ENCODE data around the gene SPEG. TPM values are rescaled to one million over a fixed set of nuclear protein-coding genes. Genes with fewer than 3 reads are reported as not detected.
A peak's percentile ranks its signal among the peaks of the same experiment; 100 is the strongest.

The SPEG gene
- total and polyA plus RNA-seq, 2 of the 8 experiments (the other 6 are each of a cell fraction or from before 2014, with no cell fraction given): 19.9 to 32.0 TPM

GRCh38 chr2:219543596-219544358 is 109.1 kb downstream of the SPEG start, which contains the start of the genes CHPF and TMEM198 (continued):
- 0 out of 2 replicates have a peak, but pooled peaks have one; percentile 17 for TF ChIP-seq USF2 (IDR thresholded peaks at IDR 0.05; ENCODE audit: low read length)
- TF ChIP-seq TCF12 (IDR thresholded peaks at IDR 0.05; ENCODE audit: low read depth, low read length): 0 out of 2 replicates have a peak, but pooled peaks have one; percentile 23
- TF ChIP-seq HDAC6 (IDR thresholded peaks at IDR 0.05; ENCODE audit: low read depth, low read length): no peak
- no peak for TF ChIP-seq YY1 (IDR thresholded peaks at IDR 0.05; ENCODE audit: low read depth, low read length)
- TF ChIP-seq SP4 (IDR thresholded peaks at IDR 0.05; ENCODE audit: low read length): peak; percentile 86; the same call in 1 of the 2 replicates
- no peak for TF ChIP-seq SUZ12 (IDR thresholded peaks at IDR 0.05; ENCODE audit: low read length)
- no peak for TF ChIP-seq SIRT6 (IDR thresholded peaks at IDR 0.05; ENCODE audit: low read length)
- TF ChIP-seq ASH2L (IDR thresholded peaks at IDR 0.05; ENCODE audit: low read length): no peak
- TF ChIP-seq BACH1 (IDR thresholded peaks at IDR 0.05; ENCODE audit: low read length): no peak
- no peak for TF ChIP-seq ZNF274 (IDR thresholded peaks at IDR 0.05; ENCODE audit: borderline replicate concordance, extremely low read depth, low read length)
- no peak for TF ChIP-seq KDM5A (IDR thresholded peaks at IDR 0.05; ENCODE audit: low read length)
- peak; percentile 83 for TF ChIP-seq CTBP2 (IDR thresholded peaks at IDR 0.05; ENCODE audit: borderline replicate concordance, insufficient read depth, insufficient read length, low read length)
- TF ChIP-seq KDM4A (IDR thresholded peaks at IDR 0.05; ENCODE audit: low read depth, low read length, severe bottlenecking): peak; percentile 50
- no peak for TF ChIP-seq CBX5 (IDR thresholded peaks at IDR 0.05; ENCODE audit: low read depth, low read length)
- no peak for TF ChIP-seq TEAD4 (IDR thresholded peaks at IDR 0.05; ENCODE audit: low read depth, low read length)
- peak; percentile 84; the same call in 1 of the 2 replicates for TF ChIP-seq ATF2 (IDR thresholded peaks at IDR 0.05; ENCODE audit: low read length)
- TF ChIP-seq FOSL1 (IDR thresholded peaks at IDR 0.05; ENCODE audit: insufficient read depth, low read depth, low read length): no peak
- no peak for TF ChIP-seq RNF2 (IDR thresholded peaks at IDR 0.05; ENCODE audit: borderline replicate concordance, low read depth, low read length, missing control alignments, poor library complexity, severe bottlenecking)
- TF ChIP-seq NRF1 (IDR thresholded peaks at IDR 0.05; ENCODE audit: low read depth, low read length): peak; percentile 36
- no peak for TF ChIP-seq EZH2 (IDR thresholded peaks at IDR 0.05; ENCODE audit: low read depth, low read length, severe bottlenecking)
- TF ChIP-seq POU5F1 (IDR thresholded peaks at IDR 0.05; ENCODE audit: low read depth, low read length): no peak
